Thymus (tissue), 11 donors: ENCODE data around the gene KNDC1. TPM values are rescaled to one million over a fixed set of nuclear protein-coding genes. Genes with fewer than 3 reads are reported as not detected.

Experiments
- DNase-seq, 9 donors: peaks; one replicate each; pipeline ENCODE4 v3.0.0-alpha.2; 2013; ENCODE audit warnings: low spot score in 9 of 9, low read depth in 6 of 9, missing footprints in 1 of 9
- H3K27ac ChIP-seq, 2 donors: one replicate each; pipeline ENCODE4 v1.5.1; 2013; ENCODE audit warnings: control low read depth in 1 of 2, low read depth in 1 of 2, low read length in 1 of 2, mild to moderate bottlenecking in 1 of 2, moderate library complexity in 1 of 2
- H3K27me3 ChIP-seq, 2 donors: one replicate each; pipeline ENCODE4 v1.5.1; 2013; ENCODE audit warnings: low read length in 1 of 2; ENCODE audit not compliant: control insufficient read depth in 2 of 2, insufficient read depth in 1 of 2
- H3K36me3 ChIP-seq, 2 donors: one replicate each; pipeline ENCODE4 v1.5.1; 2013; ENCODE audit warnings: low read length in 1 of 2, mild to moderate bottlenecking in 1 of 2, moderate library complexity in 1 of 2; ENCODE audit not compliant: control insufficient read depth in 2 of 2, insufficient read depth in 2 of 2
- H3K4me1 ChIP-seq, 2 donors: one replicate each; pipeline ENCODE4 v1.5.1; 2013; ENCODE audit warnings: low read length in 2 of 2; ENCODE audit not compliant: control insufficient read depth in 2 of 2, insufficient read depth in 2 of 2
- H3K4me3 ChIP-seq, 2 donors: one replicate each; pipeline ENCODE4 v1.5.1; 2013; ENCODE audit warnings: low read length in 2 of 2, control low read depth in 1 of 2, mild to moderate bottlenecking in 1 of 2
- H3K9me3 ChIP-seq, 2 donors: one replicate each; pipeline ENCODE4 v1.5.1; 2013; ENCODE audit warnings: low read length in 1 of 2, mild to moderate bottlenecking in 1 of 2; ENCODE audit not compliant: control insufficient read depth in 2 of 2, insufficient read depth in 1 of 2
- WGBS: extraction: QIAGEN DNeasy Blood & Tissue Kit; methylation state at CpG from one replicate; pipeline ENCODE4 v1.1.7; 2013; 5-methylcytosine and 5-hydroxymethylcytosine counted together
- polyA plus RNA-seq: library from polyadenylated mRNA; stranded (reverse); fragments of 200-250 nt; gene quantifications from one replicate; pipeline ENCODE4 v1.2.3, GENCODE V29; 2013
- total RNA-seq: library from RNA; stranded (reverse); fragments of 120-200 nt; gene quantifications from one replicate; pipeline ENCODE4 v1.2.4, GENCODE V29; 2013
- donor health status: healthy.

The KNDC1 gene
- total and polyA plus RNA-seq, 2 donors: 0.02 to 0.19 TPM

GRCh38 chr10:133139551-133140065 lies 20.4 kb upstream of the KNDC1 start:
- 31% methylated on average over 17 of the region's 17 CpGs for WGBS
- H3K27me3 ChIP-seq: no peaks in the 10 kb centered on the region
- H3K4me3 ChIP-seq: no peak overlapping the region
- no peaks in the 10 kb centered on the region for H3K36me3 ChIP-seq
- H3K4me1 ChIP-seq: no peaks in the 10 kb centered on the region
- H3K27ac ChIP-seq: no peak overlapping the region
- DNase-seq: no peak
- H3K9me3 ChIP-seq: no peaks in the 10 kb centered on the region

DNA sequence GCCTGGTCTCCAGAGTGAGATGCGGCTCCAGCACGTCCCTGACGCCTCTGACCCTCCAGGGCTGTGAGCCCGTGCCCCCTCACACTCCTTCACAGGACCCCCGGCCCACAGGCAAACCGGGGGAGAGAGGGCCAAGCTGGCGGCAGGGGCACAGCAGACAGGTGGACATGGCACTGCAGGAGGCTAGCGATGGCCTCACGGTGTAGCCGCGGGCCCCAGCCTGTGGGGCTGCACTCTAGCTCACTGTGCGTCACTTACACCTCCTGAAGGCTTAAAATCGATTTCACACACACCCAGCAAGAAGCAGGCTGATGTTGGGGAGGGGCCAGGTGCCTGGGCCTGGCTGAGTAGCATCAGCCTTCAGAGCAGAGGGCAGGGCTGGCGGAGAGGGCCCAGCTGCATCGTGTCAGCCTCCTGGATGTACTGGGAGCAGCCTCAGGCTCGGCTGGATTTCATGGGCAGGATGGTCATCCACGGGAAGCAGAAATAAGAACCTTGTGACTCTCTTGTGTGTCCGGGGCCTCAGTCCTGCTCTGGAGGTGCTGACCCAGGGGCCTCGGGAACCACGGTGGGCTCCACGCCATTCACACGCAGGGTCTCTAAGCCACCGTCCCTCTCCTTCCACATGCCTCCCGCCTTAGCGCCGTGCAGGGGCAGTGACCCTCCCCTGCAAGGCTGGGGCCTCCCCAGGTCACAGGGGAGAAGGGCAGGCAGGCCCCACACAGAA lies 19.4 kb upstream of the KNDC1 start:
- Histone ChIP-seq H3K36me3 (no peaks in the 10 kb centered on the region), H3K9me3 (no peaks in the 10 kb centered on the region), H3K4me1 (no peaks in the 10 kb centered on the region), H3K27ac (no peak overlapping the region), H3K27me3 (no peaks in the 10 kb centered on the region), H3K4me3 (no peak overlapping the region)
- DNase-seq: no peak
- WGBS: 85% methylated on average over 26 of the region's 26 CpGs

DNA sequence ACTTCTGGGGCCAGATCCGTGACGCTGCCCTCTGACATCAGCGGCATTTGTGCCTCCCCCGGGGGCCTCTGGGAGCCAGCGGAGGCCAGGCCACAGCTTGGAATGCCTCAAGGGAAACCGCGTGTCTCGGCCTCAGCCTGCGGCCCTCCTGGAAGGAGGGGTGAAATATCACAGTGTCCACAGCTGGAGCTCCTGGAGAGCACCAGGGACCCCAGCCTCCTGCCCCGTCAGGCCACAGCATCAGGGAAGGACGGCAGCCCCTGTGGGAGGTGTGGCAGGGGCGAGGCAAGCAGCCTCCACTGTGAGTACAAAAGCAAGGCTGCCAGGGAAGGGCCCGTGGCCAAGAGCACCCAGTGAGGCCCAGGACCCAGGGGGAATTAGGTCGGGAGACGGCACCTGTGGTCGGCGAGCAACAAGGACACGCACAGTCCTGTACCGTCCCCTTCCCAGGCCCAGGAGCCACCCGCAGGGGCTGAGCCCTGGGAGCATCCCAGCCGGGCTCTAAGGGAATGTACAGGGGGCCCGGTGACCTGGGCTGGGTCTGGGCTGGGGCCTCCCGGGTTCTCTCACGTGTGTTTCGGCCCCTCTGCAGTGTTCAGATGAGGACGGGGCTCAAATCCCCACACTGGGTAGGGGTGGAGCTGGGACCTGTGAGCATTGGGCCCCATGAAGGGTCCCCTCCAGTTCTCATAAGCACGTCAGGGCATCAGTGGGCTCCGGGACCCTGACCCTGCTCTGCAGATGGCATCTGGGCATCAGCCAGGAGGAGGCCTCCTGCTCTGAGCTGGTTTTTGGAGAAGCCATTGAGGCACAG lies 18.7 kb upstream of the KNDC1 start:
- no peaks in the 10 kb centered on the region for H3K4me1 ChIP-seq
- 94% methylated on average over 28 of the region's 28 CpGs for WGBS
- no peak overlapping the region for H3K27ac ChIP-seq
- no peak for DNase-seq
- no peaks in the 10 kb centered on the region for H3K36me3 ChIP-seq
- H3K27me3 ChIP-seq: no peaks in the 10 kb centered on the region
- H3K9me3 ChIP-seq: no peaks in the 10 kb centered on the region
- no peak overlapping the region for H3K4me3 ChIP-seq

- Histone ChIP-seq H3K4me3 (no peak overlapping the region), H3K27ac (no peak overlapping the region), H3K36me3 (no peaks in the 10 kb centered on the region), H3K27me3 (no peaks in the 10 kb centered on the region), H3K4me1 (no peaks in the 10 kb centered on the region), H3K9me3 (no peaks in the 10 kb centered on the region)
- DNase-seq: no peak
- 95% methylated on average over 27 of the region's 27 CpGs for WGBS
These were observed 18.1 kb upstream of the KNDC1 start for GRCh38 chr10:133141958-133142340.

GRCh38 chr10:133142523-133143199 lies 17.4 kb upstream of the KNDC1 start:
- Histone ChIP-seq H3K4me1 (no peaks in the 10 kb centered on the region), H3K27me3 (no peaks in the 10 kb centered on the region), H3K27ac (no peak overlapping the region), H3K36me3 (no peaks in the 10 kb centered on the region), H3K4me3 (no peak overlapping the region), H3K9me3 (no peaks in the 10 kb centered on the region)
- no peak for DNase-seq
- 96% methylated on average over 24 of the region's 24 CpGs for WGBS

DNA sequence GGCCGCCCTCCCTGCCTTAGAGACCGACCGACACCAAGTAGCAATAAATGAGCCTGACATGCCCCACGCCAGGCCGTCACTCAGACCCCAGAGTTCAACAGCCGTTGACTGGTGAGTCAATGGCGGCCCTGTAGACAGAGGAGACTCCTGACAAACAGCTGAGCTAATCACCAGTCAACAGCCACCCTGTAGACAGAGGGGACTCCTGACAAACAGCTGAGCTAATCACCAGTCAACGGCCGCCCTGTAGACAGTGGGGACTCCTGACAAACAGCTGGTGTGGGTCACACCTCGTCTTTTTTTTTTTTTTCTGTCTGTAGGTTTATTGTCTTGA lies 16.9 kb upstream of the KNDC1 start:
- 90% methylated on average over 10 of the region's 10 CpGs for WGBS
- no peak for DNase-seq
- no peaks in the 10 kb centered on the region for H3K36me3 ChIP-seq
- no peaks in the 10 kb centered on the region for H3K27me3 ChIP-seq
- H3K27ac ChIP-seq: no peak overlapping the region
- no peaks in the 10 kb centered on the region for H3K9me3 ChIP-seq
- H3K4me1 ChIP-seq: no peaks in the 10 kb centered on the region
- H3K4me3 ChIP-seq: no peak overlapping the region

GRCh38 chr10:133143546-133143945 lies 16.5 kb upstream of the KNDC1 start:
- WGBS: 78% methylated on average over 9 of the region's 9 CpGs
- Histone ChIP-seq H3K4me3 (no peak overlapping the region), H3K4me1 (no peaks in the 10 kb centered on the region), H3K27me3 (no peaks in the 10 kb centered on the region), H3K27ac (no peak overlapping the region), H3K9me3 (no peaks in the 10 kb centered on the region), H3K36me3 (no peaks in the 10 kb centered on the region)
- no peak for DNase-seq

DNA sequence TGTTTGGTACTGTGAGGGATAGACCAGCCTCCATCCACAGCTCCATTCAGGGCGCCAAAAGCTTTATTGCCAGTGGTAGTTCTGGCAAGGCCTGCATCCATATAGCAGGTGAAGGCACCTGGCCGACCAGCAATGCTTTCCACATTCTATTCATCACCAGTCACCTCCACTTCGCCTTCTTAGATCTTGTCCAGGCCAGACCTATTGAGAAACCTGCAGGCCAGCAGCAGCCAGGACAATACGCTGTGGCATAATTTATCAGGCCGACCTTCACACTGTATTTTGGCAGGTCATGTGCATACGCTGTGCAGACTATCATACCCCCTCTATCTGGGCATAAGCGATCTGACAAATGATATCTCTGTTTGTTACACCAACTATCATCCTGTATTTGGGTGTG lies 15.2 kb upstream of the KNDC1 start:
- Histone ChIP-seq H3K4me3 (no peak overlapping the region), H3K36me3 (no peaks in the 10 kb centered on the region), H3K4me1 (no peaks in the 10 kb centered on the region), H3K27ac (no peak overlapping the region), H3K9me3 (no peaks in the 10 kb centered on the region), H3K27me3 (no peaks in the 10 kb centered on the region)
- no peak for DNase-seq
- WGBS: 96% methylated on average over 7 of the region's 7 CpGs

DNA sequence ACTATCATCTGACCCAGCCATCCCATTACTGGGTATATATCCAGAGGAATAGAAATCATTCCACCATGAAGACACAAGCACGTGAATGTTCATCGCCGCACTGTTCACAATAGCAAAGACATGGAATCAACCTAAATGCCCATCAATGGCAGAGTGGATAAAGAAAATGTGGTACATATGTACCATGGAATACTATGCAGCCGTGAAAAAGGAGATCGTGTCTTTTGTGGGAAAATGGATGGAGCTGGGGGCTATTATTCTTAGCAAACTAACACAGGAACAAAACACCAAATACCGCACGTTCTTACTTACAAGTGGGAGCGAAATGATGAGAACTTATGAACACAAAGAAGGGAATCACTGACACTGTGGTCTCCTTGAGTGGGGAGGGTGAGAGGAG lies 9.8 kb upstream of the KNDC1 start:
- DNase-seq: no peak
- Histone ChIP-seq H3K27ac (no peak overlapping the region), H3K27me3 (peaks cover 0 to 5% of the 10 kb centered on the region in 2 donors), H3K36me3 (no peaks in the 10 kb centered on the region), H3K9me3 (no peaks in the 10 kb centered on the region), H3K4me1 (no peaks in the 10 kb centered on the region), H3K4me3 (no peak overlapping the region)
- WGBS: 97% methylated on average over 8 of the region's 8 CpGs
